ENCODE data around the gene SSTR5.

DNA sequence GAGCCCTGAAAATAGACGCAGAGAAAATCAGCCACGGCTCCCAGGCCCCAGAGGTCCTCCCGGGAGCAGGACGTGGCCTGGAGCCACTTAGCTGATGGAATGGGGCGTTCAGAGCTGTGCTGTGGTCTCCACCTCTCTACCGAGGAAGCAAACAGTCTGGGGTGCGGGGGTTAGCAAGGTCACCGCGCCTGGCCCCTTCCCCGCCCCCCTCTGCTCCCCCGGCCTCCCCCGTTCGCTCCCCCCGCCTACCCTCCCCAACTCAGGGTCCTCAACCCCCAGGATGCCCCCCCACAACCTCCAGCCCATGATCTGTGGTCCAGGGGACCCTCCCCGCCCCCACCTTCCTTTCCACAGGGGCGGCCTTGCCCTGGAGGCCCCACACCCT, 44.1 kb downstream of the SSTR5 start:
- TF ChIP-seq CTCF (IDR thresholded peaks at IDR 0.05) (no peak), MAX (IDR thresholded peaks at IDR 0.05) (no peak), RAD21 (conservative IDR thresholded peaks at IDR 0.05 in 1 of 2, IDR thresholded peaks at IDR 0.05 in 1 of 2) (no peak)
- TF ChIP-seq, protein P1, sequence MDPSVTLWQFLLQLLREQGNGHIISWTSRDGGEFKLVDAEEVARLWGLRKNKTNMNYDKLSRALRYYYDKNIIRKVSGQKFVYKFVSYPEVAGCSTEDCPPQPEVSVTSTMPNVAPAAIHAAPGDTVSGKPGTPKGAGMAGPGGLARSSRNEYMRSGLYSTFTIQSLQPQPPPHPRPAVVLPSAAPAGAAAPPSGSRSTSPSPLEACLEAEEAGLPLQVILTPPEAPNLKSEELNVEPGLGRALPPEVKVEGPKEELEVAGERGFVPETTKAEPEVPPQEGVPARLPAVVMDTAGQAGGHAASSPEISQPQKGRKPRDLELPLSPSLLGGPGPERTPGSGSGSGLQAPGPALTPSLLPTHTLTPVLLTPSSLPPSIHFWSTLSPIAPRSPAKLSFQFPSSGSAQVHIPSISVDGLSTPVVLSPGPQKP (IDR thresholded peaks at IDR 0.05; ENCODE audit: low read depth, low read length) = no peak
